ENCODE measurements around the gene HSPA13.

The HSPA13 gene

DNA sequence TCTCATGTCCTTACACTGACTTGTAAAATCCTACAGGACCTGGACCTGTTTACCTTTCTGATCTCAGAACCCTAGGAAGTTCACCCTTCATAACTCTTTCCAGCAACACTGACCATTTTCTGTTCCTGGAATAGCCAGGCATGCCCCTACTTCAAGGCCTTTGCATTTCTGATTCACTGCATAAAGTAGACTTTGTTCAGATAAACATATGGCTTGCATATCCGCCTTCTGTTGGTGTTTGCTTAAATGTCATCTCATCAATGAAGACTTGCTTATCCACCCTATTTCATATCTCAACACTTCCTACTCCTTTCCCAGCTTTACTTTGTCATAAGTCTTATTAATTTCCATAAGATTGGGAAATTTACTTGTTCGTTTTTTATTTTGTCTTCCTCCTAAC lies 57.4 kb downstream of the HSPA13 start:
- in situ Hi-C loops (cut with MboI; ENCODE audit: low sequenced_read_pairs) = no loop called here
